Adrenal gland (tissue), 12 donors: Measurements from ENCODE around the gene DGKG. TPM values are rescaled to one million over a fixed set of nuclear protein-coding genes. Genes with fewer than 3 reads are reported as not detected.

ENCODE experiments used
- DNase-seq, 7 donors: peaks; one replicate each; pipeline ENCODE4 v3.0.0-alpha.2; 2019 to 2020
- H3K27ac ChIP-seq, 5 donors: fragments of 200-600 bp; sonication (generic) in 4 of 5; 1 replicate in 3 of 5; 2 replicates in 2 of 5; pipeline versions ENCODE4 v1.5.1 to v1.8.0; 2016 to 2020; ENCODE audit warnings: mild to moderate bottlenecking in 1 of 5
- H3K27me3 ChIP-seq: fragments of 200-600 bp; 2 replicates; pipeline ENCODE4 v1.8.0; 2021
- H3K36me3 ChIP-seq, 2 donors: fragments of 200-600 bp; replicated peaks in 1 of 2; 1 replicate in 1 of 2; 2 replicates in 1 of 2; pipeline versions ENCODE4 v1.5.1 to v1.8.0; 2018 to 2022
- H3K4me1 ChIP-seq, 2 donors: fragments of 200-600 bp; replicated peaks in 1 of 2; 1 replicate in 1 of 2; 2 replicates in 1 of 2; pipeline versions ENCODE4 v1.5.1 to v1.8.0; 2018 to 2021
- H3K4me3 ChIP-seq, 4 donors: fragments of 200-600 bp; sonication (generic) in 3 of 4; one replicate each; pipeline ENCODE4 v1.5.1; 2016 to 2018
- H3K9me3 ChIP-seq, 3 donors: fragments of 200-600 bp; sonication (generic) in 1 of 3; replicated peaks in 1 of 3; 1 replicate in 2 of 3; 2 replicates in 1 of 3; pipeline versions ENCODE4 v1.5.1 to v1.8.0; 2016 to 2021
- CTCF ChIP-seq, 6 experiments: fragments of 450-650 bp in 4 of 6; fragments of 200-600 bp in 2 of 6; sonication (generic) in 1 of 6; IDR thresholded peaks; 1 replicate in 5 of 6; 2 replicates in 1 of 6; pipeline versions ENCODE4 v1.5.1 to v1.8.0; 2016 to 2021; ENCODE audit warnings: antibody characterized with exemption in 6 of 6, mild to moderate bottlenecking in 2 of 6, moderate library complexity in 1 of 6
- POLR2A ChIP-seq, 2 donors: fragments of 450-650 bp; IDR thresholded peaks; one replicate each; pipeline ENCODE4 v1.6.1; 2017; ENCODE audit warnings: antibody characterized with exemption in 2 of 2, mild to moderate bottlenecking in 2 of 2, moderate library complexity in 1 of 2
- WGBS, 4 donors: extraction: QIAGEN DNeasy Blood & Tissue Kit in 2 of 4; methylation state at CpG; one replicate each; pipeline versions ENCODE4 v1.1.5 to v1.1.7; 2013 to 2017; 5-methylcytosine and 5-hydroxymethylcytosine counted together
- intact Hi-C, 2 donors: fragments of 100-400 bp; cut with DNase I; formaldehyde crosslinking; loops; one replicate each; pipeline versions ENCODE4 v1.14.1 to v1.15.0; 2022 to 2023
- polyA plus RNA-seq, 3 donors: library from polyadenylated mRNA; stranded (reverse); fragments of 200-250 nt in 2 of 3; fragments of 350-450 nt in 1 of 3; fragmentation: Illumina TruSeq in 1 of 3; extraction: RNeasy Lipid Tissue Mini Kit (QIAGEN cat#74804) in 1 of 3; gene quantifications; one replicate each; pipeline ENCODE4 v1.2.3, GENCODE V29; 2013 to 2014
- total RNA-seq, 9 donors: library from RNA; depleted of rRNA in 4 of 9; stranded (reverse); fragments of >200 nt in 4 of 9; fragments of 120-200 nt in 1 of 9; fragmentation: NEBNext Ultra II Directional in 1 of 9; extraction: Animal tissue kit (Norgen Biotek cat#: 25700) in 1 of 9; gene quantifications; one replicate each; pipeline versions ENCODE4 v1.1.0 to v1.2.4, GENCODE V29; 2013 to 2023
- donor health status: healthy with polysubstance abuse.
- donor health status: Bipolar disorder and iron deficiency.
- donor health status: DM: yes; HTN: yes; CAD: no.
- donor health status: DM: no; HTN: no; CAD: no.
- donor health status: DM: no; HTN: no; CAD: no.
- donor health status: DM: yes; HTN: yes; CAD: no.

DGKG gene
- total and polyA plus RNA-seq, 12 donors: 2.9 to 43.7 (median 28.3) TPM

- no peak for TF ChIP-seq POLR2A (IDR thresholded peaks at IDR 0.05)
- Histone ChIP-seq H3K27ac (no peak overlapping the region), H3K4me3 (no peak overlapping the region), H3K27me3 (no peaks in the 10 kb centered on the region), H3K4me1 (no peaks in the 10 kb centered on the region), H3K9me3 (no peaks in the 10 kb centered on the region), H3K36me3 (peaks cover 0 to 8% of the 10 kb centered on the region in 2 donors)
- no peak for DNase-seq
- 80 to 88% (median 86%) methylated on average over 7 of the region's 7 CpGs for WGBS, 4 donors
- intact Hi-C loops: no loop called here
Observed at GRCh38 chr3:186151077-186151971, 210.7 kb downstream of the DGKG start.

DNA sequence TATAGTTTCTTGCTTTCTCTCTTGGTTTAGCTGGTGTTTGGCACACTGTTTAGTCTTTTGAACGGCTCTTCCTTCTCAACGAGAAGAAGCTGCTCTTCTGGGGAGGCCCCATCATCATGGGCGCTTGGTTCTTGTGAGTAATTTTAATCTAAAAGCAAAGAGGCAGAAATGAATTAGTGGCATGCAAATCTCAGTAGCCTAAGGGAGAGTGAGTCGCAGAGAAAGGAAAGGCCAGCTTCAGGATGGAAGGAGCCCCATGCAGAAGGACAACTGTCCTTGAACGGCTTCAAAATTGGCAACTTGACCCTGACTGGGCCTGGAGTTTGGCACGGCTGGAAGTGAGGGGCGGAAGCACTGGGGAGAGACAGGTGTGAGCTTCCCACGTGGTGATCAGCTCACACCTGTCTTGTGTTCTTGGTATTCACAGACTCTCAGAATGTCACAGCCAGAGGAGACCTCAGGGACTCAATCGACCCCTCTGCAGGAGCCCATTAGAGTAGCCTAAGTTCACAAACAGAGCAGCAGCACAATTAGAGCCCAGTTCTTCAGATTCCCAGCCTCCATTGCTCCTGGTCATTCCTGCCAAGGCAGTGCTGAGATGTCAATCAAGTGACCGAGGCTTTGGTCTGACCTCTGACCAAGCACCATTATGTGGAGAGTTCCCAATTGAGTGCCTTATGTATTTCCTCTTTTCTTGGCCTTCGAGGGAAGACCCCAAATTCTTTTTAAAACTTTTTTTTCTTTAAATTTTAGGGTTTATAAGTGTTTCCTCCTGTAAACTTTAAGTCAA is 211.8 kb downstream of the DGKG start:
- TF ChIP-seq CTCF (IDR thresholded peaks at IDR 0.05): no peak
- no peak for TF ChIP-seq POLR2A (IDR thresholded peaks at IDR 0.05)
- no peak overlapping the region for H3K4me3 ChIP-seq
- 69 to 74% (median 73%) methylated on average over 11 of the region's 11 CpGs for WGBS, 4 donors
- no peaks in the 10 kb centered on the region for H3K9me3 ChIP-seq
- H3K27ac ChIP-seq: no peak overlapping the region
- no peaks in the 10 kb centered on the region for H3K27me3 ChIP-seq
- H3K36me3 ChIP-seq: peaks cover 0 to 8% of the 10 kb centered on the region in 2 donors
- intact Hi-C loops: no loop called here
- no peaks in the 10 kb centered on the region for H3K4me1 ChIP-seq
- no peak for DNase-seq

GRCh38 chr3:186149319-186149960 is 212.6 kb downstream of the DGKG start:
- 78 to 87% (median 82%) methylated on average over 15 of the region's 15 CpGs for WGBS, 4 donors
- intact Hi-C loops: no loop called here
- peaks cover 0 to 8% of the 10 kb centered on the region in 2 donors for H3K36me3 ChIP-seq
- H3K9me3 ChIP-seq: no peaks in the 10 kb centered on the region
- no peak overlapping the region for H3K27ac ChIP-seq
- TF ChIP-seq CTCF (IDR thresholded peaks at IDR 0.05) (no peak), POLR2A (IDR thresholded peaks at IDR 0.05) (no peak)
- DNase-seq: no peak
- H3K27me3 ChIP-seq: no peaks in the 10 kb centered on the region
- no peak overlapping the region for H3K4me3 ChIP-seq
- H3K4me1 ChIP-seq: no peaks in the 10 kb centered on the region

DNA sequence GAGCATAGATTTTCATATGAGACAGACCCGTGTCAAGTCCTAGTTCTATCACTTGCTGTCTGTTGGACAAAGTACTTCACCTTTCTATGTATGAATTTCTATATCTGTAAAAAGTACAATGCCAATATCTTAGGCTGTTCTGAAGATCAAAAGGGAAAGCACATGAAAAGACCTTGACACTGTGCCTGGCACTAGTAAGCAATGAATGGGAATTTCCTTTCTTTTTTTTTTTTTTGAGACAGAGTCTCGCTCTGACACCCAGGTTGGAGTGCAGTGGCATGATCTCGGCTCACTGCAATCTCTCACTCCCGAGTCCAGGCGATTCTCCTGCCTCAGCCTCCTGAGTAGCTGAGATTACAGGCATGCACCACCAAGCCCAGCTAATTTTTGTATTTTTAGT is 217.8 kb downstream of the DGKG start:
- peak in 3 of 7 donors; percentile 31 to 43 (median 40) for DNase-seq
- 44 to 68% (median 56%) methylated on average over 5 of the region's 5 CpGs for WGBS, 4 donors
- Histone ChIP-seq H3K4me3 (no peak overlapping the region), H3K9me3 (no peaks in the 10 kb centered on the region), H3K4me1 (peaks cover 0 to 19% of the 10 kb centered on the region in 2 donors), H3K36me3 (no peaks in the 10 kb centered on the region), H3K27ac (peak overlapping the region in 2 of 5 donors; percentile 13 to 51), H3K27me3 (no peaks in the 10 kb centered on the region)
- TF ChIP-seq CTCF (IDR thresholded peaks at IDR 0.05) (no peak), POLR2A (IDR thresholded peaks at IDR 0.05) (no peak)
- intact Hi-C loops: no loop called here
